Measurements from ENCODE around the gene CTDSPL.
A peak's percentile ranks its signal among the peaks of the same experiment; 100 is the strongest.

Gene CTDSPL

GRCh38 chr3:37862903-37863815, 1.5 kb downstream of the CTDSPL start:
- Histone ChIP-seq H3K4me1 (ENCODE audit: insufficient read depth, low read length) (peaks cover 40% of the 10 kb centered on the region), H3K9me3 (ENCODE audit: insufficient read depth, low read length, severe bottlenecking) (no peaks in the 10 kb centered on the region), H3K4me2 (ENCODE audit: insufficient read depth, low read length) (peak overlapping the region; percentile 84), H3K27ac (ENCODE audit: low read length) (peak overlapping the region; percentile 59; the same call in 1 of the 2 replicates), H3K36me3 (ENCODE audit: insufficient read depth, low read length) (no peaks in the 10 kb centered on the region; the same call in 1 of the 2 replicates), H3K79me2 (ENCODE audit: insufficient read depth, low read length) (peaks cover 73% of the 10 kb centered on the region), H2AFZ (ENCODE audit: low read depth, low read length) (no peak overlapping the region; the same call in 1 of the 2 replicates), H4K20me1 (ENCODE audit: insufficient read depth, low read length) (peaks cover 27% of the 10 kb centered on the region; the same call in 1 of the 2 replicates), H3K27me3 (ENCODE audit: insufficient read depth, low read length, poor library complexity) (no peaks in the 10 kb centered on the region), H3K9ac (ENCODE audit: low read depth, low read length) (peak overlapping the region; percentile 60), H3K4me3 (ENCODE audit: low read depth in 1 of 2, low read length in 2 of 2) (peak overlapping the region in 1 of 2 experiments; percentile 70; a peak in 3 of 4 replicates)
- no peak for ATAC-seq (ENCODE audit: insufficient read depth, low read depth)
- no peak for DNase-seq
- TF ChIP-seq EZH2 (IDR thresholded peaks at IDR 0.05; ENCODE audit: borderline replicate concordance, low read depth, low read length, severe bottlenecking) (no peak), CTCF (IDR thresholded peaks at IDR 0.05; ENCODE audit: borderline replicate concordance, extremely low read depth, low read length, poor library complexity, severe bottlenecking) (no peak)

GRCh38 chr3:37863949-37864822, 2.5 kb downstream of the CTDSPL start:
- no peaks in the 10 kb centered on the region for H3K27me3 ChIP-seq (ENCODE audit: insufficient read depth, low read length, poor library complexity)
- peaks cover 40% of the 10 kb centered on the region for H3K4me1 ChIP-seq (ENCODE audit: insufficient read depth, low read length)
- H3K9me3 ChIP-seq (ENCODE audit: insufficient read depth, low read length, severe bottlenecking), result no peaks in the 10 kb centered on the region
- no peak overlapping the region for H3K27ac ChIP-seq (ENCODE audit: low read length)
- no peak overlapping the region for H2AFZ ChIP-seq (ENCODE audit: low read depth, low read length)
- peak overlapping the region; percentile 84; the same call in 1 of the 2 replicates for H3K4me2 ChIP-seq (ENCODE audit: insufficient read depth, low read length)
- ATAC-seq (ENCODE audit: insufficient read depth, low read depth) (no peak), DNase-seq (no peak)
- H3K79me2 ChIP-seq (ENCODE audit: insufficient read depth, low read length), result peaks cover 76% of the 10 kb centered on the region
- peak overlapping the region; percentile 60; the same call in 1 of the 2 replicates for H3K9ac ChIP-seq (ENCODE audit: low read depth, low read length)
- 0 out of 4 replicates have a peak overlapping the region, but pooled peaks of 1 of the 2 experiments have one; percentile 1 for H3K4me3 ChIP-seq (ENCODE audit: low read depth in 1 of 2, low read length in 2 of 2)
- H3K36me3 ChIP-seq (ENCODE audit: insufficient read depth, low read length), result no peaks in the 10 kb centered on the region; the same call in 1 of the 2 replicates
- TF ChIP-seq EZH2 (IDR thresholded peaks at IDR 0.05; ENCODE audit: borderline replicate concordance, low read depth, low read length, severe bottlenecking) (no peak), CTCF (IDR thresholded peaks at IDR 0.05; ENCODE audit: borderline replicate concordance, extremely low read depth, low read length, poor library complexity, severe bottlenecking) (no peak)
- peaks cover 27% of the 10 kb centered on the region; the same call in 1 of the 2 replicates for H4K20me1 ChIP-seq (ENCODE audit: insufficient read depth, low read length)

- Histone ChIP-seq H3K27ac (ENCODE audit: low read length) (no peak overlapping the region), H4K20me1 (ENCODE audit: insufficient read depth, low read length) (peaks cover 27% of the 10 kb centered on the region; the same call in 1 of the 2 replicates), H3K4me3 (ENCODE audit: low read depth in 1 of 2, low read length in 2 of 2) (no peak overlapping the region), H3K27me3 (ENCODE audit: insufficient read depth, low read length, poor library complexity) (no peaks in the 10 kb centered on the region), H3K9ac (ENCODE audit: low read depth, low read length) (no peak overlapping the region), H3K9me3 (ENCODE audit: insufficient read depth, low read length, severe bottlenecking) (no peaks in the 10 kb centered on the region), H3K79me2 (ENCODE audit: insufficient read depth, low read length) (peaks cover 76% of the 10 kb centered on the region), H3K4me2 (ENCODE audit: insufficient read depth, low read length) (no peak overlapping the region), H3K36me3 (ENCODE audit: insufficient read depth, low read length) (no peaks in the 10 kb centered on the region; the same call in 1 of the 2 replicates), H3K4me1 (ENCODE audit: insufficient read depth, low read length) (peaks cover 33% of the 10 kb centered on the region), H2AFZ (ENCODE audit: low read depth, low read length) (no peak overlapping the region)
- TF ChIP-seq CTCF (IDR thresholded peaks at IDR 0.05; ENCODE audit: borderline replicate concordance, extremely low read depth, low read length, poor library complexity, severe bottlenecking) (no peak), EZH2 (IDR thresholded peaks at IDR 0.05; ENCODE audit: borderline replicate concordance, low read depth, low read length, severe bottlenecking) (no peak)
- DNase-seq (no peak), ATAC-seq (ENCODE audit: insufficient read depth, low read depth) (no peak)
These were observed 3.2 kb downstream of the CTDSPL start for GRCh38 chr3:37864904-37865303.
